GM12878 (cell line): ENCODE measurements around the gene C1QTNF8. TPM values are rescaled to one million over a fixed set of nuclear protein-coding genes. Genes with fewer than 3 reads are reported as not detected.

ENCODE experiments used
- ATAC-seq: fragments of 200-7000 bp; cut with Tn5 transposase; 3 replicates; pipeline ENCODE4 v1.9.1; 2020; ENCODE audit warnings: mild to moderate bottlenecking, moderate library complexity
- BruUV-seq: library from RNA; stranded (reverse); fragments of 400-500 nt; replicated peaks from 2 replicates; lab custom pipeline; 2021; lab: Mats Ljungman, UMichigan
- CTCF ChIA-PET: fragments of 300-600 bp; sonication (Branson Sonifier 250); formaldehyde crosslinking; extraction: SDS; loops from one replicate; lab custom pipeline; 2021; ENCODE audit warnings: inconsistent platforms; lab: Yijun Ruan, JAX
- POLR2A ChIA-PET: fragments of 350-600 bp; formaldehyde crosslinking; extraction: SDS; loops from one replicate; lab custom pipeline; 2021; ENCODE audit warnings: inconsistent platforms; lab: Charles Lee
- RAD21 ChIA-PET: fragments of 300-600 bp; sonication (Branson Sonifier 250); formaldehyde crosslinking; loops from one replicate; lab custom pipeline; 2023; ENCODE audit warnings: antibody characterized with exemption; ENCODE audit not compliant: unreplicated experiment; lab: Charles Lee
- SMC1A ChIA-PET: fragments of 300-600 bp; sonication (Branson Sonifier 250); formaldehyde crosslinking; loops from one replicate; lab custom pipeline; 2023; ENCODE audit not compliant: unreplicated experiment, uncharacterized antibody; lab: Charles Lee
- DNase-seq: peaks from one replicate; pipeline ENCODE4 v3.0.0-alpha.2; 2011; ENCODE audit warnings: low read depth, low spot score
- FAIRE-seq: peaks from 3 replicates; lab custom pipeline; 2011; peaks lifted over from hg19 to GRCh38; lab: Jason Lieb, UNC
- H2AFZ ChIP-seq: 2 replicates; pipeline ENCODE4 v1.6.0; 2011; ENCODE audit warnings: low read depth, low read length, control low read depth; ENCODE audit not compliant: control insufficient read depth
- H3K27ac ChIP-seq: 2 replicates; pipeline ENCODE4 v1.5.1; 2011; ENCODE audit warnings: control low read depth; ENCODE audit not compliant: control insufficient read depth, insufficient read depth
- H3K27me3 ChIP-seq, 2 experiments: replicated peaks in 1 of 2; 2 replicates each; pipeline versions ENCODE4 v1.6.0 to v1.6.1; 2011; ENCODE audit warnings: low read length in 1 of 2; ENCODE audit not compliant: control insufficient read depth in 2 of 2, insufficient read depth in 2 of 2
- H3K36me3 ChIP-seq, 2 experiments: 2 replicates each; pipeline ENCODE4 v1.5.1; 2011; ENCODE audit warnings: low read length in 1 of 2; ENCODE audit not compliant: control insufficient read depth in 2 of 2, insufficient read depth in 2 of 2
- H3K4me1 ChIP-seq: 2 replicates; pipeline ENCODE4 v1.6.1; 2011; ENCODE audit warnings: mild to moderate bottlenecking, low read length, moderate library complexity, mixed read lengths; ENCODE audit not compliant: control insufficient read depth, insufficient read depth
- H3K4me2 ChIP-seq: 2 replicates; pipeline ENCODE4 v1.6.0; 2011; ENCODE audit warnings: control low read depth; ENCODE audit not compliant: control insufficient read depth, insufficient read depth
- H3K4me3 ChIP-seq: fragments of 200-600 bp; sonication (generic); 2 replicates; pipeline ENCODE4 v1.5.1; 2016
- H3K79me2 ChIP-seq: 2 replicates; pipeline ENCODE4 v1.6.0; 2011; ENCODE audit warnings: low read length; ENCODE audit not compliant: control insufficient read depth, insufficient read depth
- H3K9ac ChIP-seq: 2 replicates; pipeline ENCODE4 v1.8.0; 2011; ENCODE audit warnings: low read length, control low read depth, mixed read lengths; ENCODE audit not compliant: control insufficient read depth, insufficient read depth
- H3K9me3 ChIP-seq: replicated peaks from 3 replicates; pipeline ENCODE4 v1.5.1; 2011; ENCODE audit warnings: mild to moderate bottlenecking, low read length; ENCODE audit not compliant: control insufficient read depth, insufficient read depth
- H4K20me1 ChIP-seq: 2 replicates; pipeline ENCODE4 v1.6.0; 2011; ENCODE audit not compliant: control insufficient read depth, insufficient read depth
- GABPA ChIP-seq: IDR thresholded peaks from 2 replicates; pipeline ENCODE4 v1.6.1; 2014; ENCODE audit warnings: antibody characterized with exemption, low read depth, mild to moderate bottlenecking, inconsistent platforms
- KAT2A ChIP-seq: conservative IDR thresholded peaks from 2 replicates; pipeline ENCODE4 v1.6.1; 2011; ENCODE audit warnings: low read depth, low read length; ENCODE audit not compliant: control insufficient read depth
- RCOR1 ChIP-seq: conservative IDR thresholded peaks from 2 replicates; pipeline ENCODE4 v1.6.1; 2012; ENCODE audit warnings: low read depth, low read length, improper control_type of control experiment
- TARDBP ChIP-seq: IDR thresholded peaks from 2 replicates; pipeline ENCODE4 v1.6.1; 2016; ENCODE audit warnings: borderline replicate concordance
- ZBTB11 ChIP-seq: fragments of 450-650 bp; formaldehyde crosslinking; IDR thresholded peaks from 2 replicates; pipeline ENCODE4 v1.5.0; 2022; ENCODE audit warnings: mild to moderate bottlenecking, missing genetic modification characterization
- ZBTB33 ChIP-seq: fragments of 450-650 bp; IDR thresholded peaks from 2 replicates; pipeline ENCODE4 v1.6.1; 2017; ENCODE audit warnings: mild to moderate bottlenecking
- WGBS: methylation state at CpG from one replicate; pipeline ENCODE4 v1.1.6; 2016; ENCODE audit warnings: low lambda C conversion rate; ENCODE audit not compliant: insufficient replicate concordance, insufficient coverage; ENCODE audit errors: missing lambda C conversion rate; 5-methylcytosine and 5-hydroxymethylcytosine counted together
- in situ Hi-C: fragments of 300-500 bp; cut with MboI; formaldehyde crosslinking; loops from 9 replicates; pipeline ENCODE4 v1.14.3; 2018; ENCODE audit warnings: mixed read lengths
- intact Hi-C: fragments of 100-400 bp; cut with micrococcal nuclease; formaldehyde crosslinking; loops from one replicate; pipeline ENCODE4 v1.14.2; 2022; ENCODE audit not compliant: unreplicated experiment
- polyA plus RNA-seq, 11 experiments: library from polyadenylated mRNA; depleted of rRNA in 4 of 11; unstranded in 6 of 11; stranded (reverse) in 5 of 11; fragments of >200 nt; fragmentation: Nextera tagmentation in 4 of 11; fragmentation: Illumina TruSeq in 1 of 11; extraction: Ambion mirVana in 4 of 11; extraction: Trizol in 1 of 11; gene quantifications; 1 replicate in 1 of 11; 2 replicates in 10 of 11; pipeline versions ENCODE4 v1.2.1 to v1.2.3, GENCODE V29; 2011 to 2016; ENCODE audit warnings: inconsistent platforms in 2 of 11, missing spikeins in 2 of 11, low read depth in 1 of 11
- total RNA-seq, 4 experiments: library from RNA; depleted of rRNA in 3 of 4; stranded (reverse); fragments of >200 nt in 3 of 4; fragmentation: Illumina TruSeq in 1 of 4; extraction: Trizol in 1 of 4; gene quantifications; 2 replicates each; pipeline versions ENCODE4 v1.2.1 to v1.2.3, GENCODE V29; 2013 to 2021
- TF ChIP-seq, protein P1 (sequence below): IDR thresholded peaks from 2 replicates; pipeline ENCODE4 v1.6.1; 2011; ENCODE audit warnings: low read depth, low read length, improper control_type of control experiment, borderline replicate concordance

The C1QTNF8 gene
- total and polyA plus RNA-seq, 10 of the 15 experiments (the other 5 are each of a cell fraction or from before 2014, with no cell fraction given) = not detected

GRCh38 chr16:1071561-1072225 lies 24.4 kb downstream of the C1QTNF8 start:
- TF ChIP-seq ZBTB33 (no peak), GABPA (no peak), ZBTB11 (CRISPR knock-in tag) (no peak), KAT2A (no peak), TARDBP (no peak), RCOR1 (no peak)
- TF ChIP-seq, protein P1, sequence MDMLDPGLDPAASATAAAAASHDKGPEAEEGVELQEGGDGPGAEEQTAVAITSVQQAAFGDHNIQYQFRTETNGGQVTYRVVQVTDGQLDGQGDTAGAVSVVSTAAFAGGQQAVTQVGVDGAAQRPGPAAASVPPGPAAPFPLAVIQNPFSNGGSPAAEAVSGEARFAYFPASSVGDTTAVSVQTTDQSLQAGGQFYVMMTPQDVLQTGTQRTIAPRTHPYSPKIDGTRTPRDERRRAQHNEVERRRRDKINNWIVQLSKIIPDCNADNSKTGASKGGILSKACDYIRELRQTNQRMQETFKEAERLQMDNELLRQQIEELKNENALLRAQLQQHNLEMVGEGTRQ = no peak
- no peak for ATAC-seq
- Histone ChIP-seq H3K79me2 (no peaks in the 10 kb centered on the region), H3K9me3 (no peaks in the 10 kb centered on the region), H3K27me3 (no peaks in the 10 kb centered on the region), H3K27ac (no peak overlapping the region), H3K4me2 (no peak overlapping the region), H3K36me3 (no peaks in the 10 kb centered on the region), H2AFZ (no peak overlapping the region), H4K20me1 (no peaks in the 10 kb centered on the region), H3K9ac (no peak overlapping the region), H3K4me3 (no peak overlapping the region), H3K4me1 (no peaks in the 10 kb centered on the region)
- CTCF ChIA-PET = no interaction called here
- POLR2A ChIA-PET = no interaction called here
- DNase-seq = no peak
- RAD21 ChIA-PET = no interaction called here
- in situ Hi-C loops (no loop called here), intact Hi-C loops (no loop called here)
- 29% methylated on average over 29 of the region's 30 CpGs for WGBS
- SMC1A ChIA-PET = no interaction called here
- no peak for FAIRE-seq
- no TSS peak for BruUV-seq
